Anterior cingulate cortex (tissue), 58 donors: ENCODE measurements around the gene CFAP47.
"Not testable (repeated sequence)": the region's sequence is repeated elsewhere in the genome, so short reads cannot be mapped to it uniquely, and the experiment has no call there.

Experiments
- DNase-seq, 58 donors: peaks; one replicate each; lab custom pipeline; 2025; lab: John Stamatoyannopoulos, UW

The CFAP47 gene

GRCh38 chrX:36234840-36235528 is 315.4 kb downstream of the CFAP47 start:
- not testable (repeated sequence) for DNase-seq

GRCh38 chrX:36241397-36241796 is 321.9 kb downstream of the CFAP47 start:
- DNase-seq: no peak

- DNase-seq: no peak
These were observed 346.6 kb downstream of the CFAP47 start for GRCh38 chrX:36266155-36266554.

- no peak for DNase-seq
These were observed 390.6 kb downstream of the CFAP47 start for GRCh38 chrX:36310136-36310535.

- DNase-seq: no peak
These were observed 394.8 kb downstream of the CFAP47 start for GRCh38 chrX:36314303-36314702.

GRCh38 chrX:36334572-36334971 is 415.0 kb downstream of the CFAP47 start:
- no peak for DNase-seq

GRCh38 chrX:36336751-36337150 is 417.2 kb downstream of the CFAP47 start:
- DNase-seq: no peak

- DNase-seq: no peak
These were observed 424.8 kb downstream of the CFAP47 start for GRCh38 chrX:36344301-36344700.

GRCh38 chrX:36348509-36348908 is 429.0 kb downstream of the CFAP47 start:
- no peak for DNase-seq

GRCh38 chrX:36357855-36358254 is 438.3 kb downstream of the CFAP47 start:
- no peak for DNase-seq

GRCh38 chrX:36364262-36364661 is 444.7 kb downstream of the CFAP47 start:
- DNase-seq: no peak

- no peak for DNase-seq
These were observed 464.0 kb downstream of the CFAP47 start for GRCh38 chrX:36383495-36383894.

GRCh38 chrX:36388901-36389300 is 469.4 kb downstream of the CFAP47 start:
- no peak for DNase-seq

- no peak for DNase-seq
These were observed 482.2 kb downstream of the CFAP47 start for GRCh38 chrX:36401774-36402173.

- DNase-seq: no peak
These were observed 488.3 kb downstream of the CFAP47 start for GRCh38 chrX:36407836-36408235.

GRCh38 chrX:36414056-36414455 is 494.5 kb downstream of the CFAP47 start:
- no peak for DNase-seq

GRCh38 chrX:36422368-36422767 is 502.8 kb downstream of the CFAP47 start:
- no peak for DNase-seq

GRCh38 chrX:36431819-36432218 is 512.3 kb downstream of the CFAP47 start:
- DNase-seq: no peak

GRCh38 chrX:36434522-36434921 is 515.0 kb downstream of the CFAP47 start:
- no peak for DNase-seq
